Fibroblast of skin of back (primary cell): ENCODE results near the gene DES. TPM values are rescaled to one million over a fixed set of nuclear protein-coding genes. Genes with fewer than 3 reads are reported as not detected.
"Not testable (repeated sequence)": the region's sequence is repeated elsewhere in the genome, so short reads cannot be mapped to it uniquely, and the experiment has no call there.

Source experiments
- DNase-seq: peaks from one replicate; pipeline ENCODE4 v3.0.0-alpha.2; 2013
- polyA plus RNA-seq, 2 experiments: library from polyadenylated mRNA; unstranded; fragments of 120-200 nt; gene quantifications; one replicate each; pipeline ENCODE4 v1.2.1, GENCODE V29; 2013; ENCODE audit not compliant: insufficient read length in 2 of 2

Gene DES
- polyA plus RNA-seq (2013, experiment 1 of 2; ENCODE audit: insufficient read length): 79.2 TPM
- 160 TPM for polyA plus RNA-seq (2013, experiment 2 of 2; ENCODE audit: insufficient read length)

- no peak for DNase-seq
Measured at GRCh38 chr2:219418155-219419011, at the start of gene DES. DES (plus strand) TSS chr2:219418377; CDS start chr2:219418463, 86 bp downstream.

- peak; percentile 77 for DNase-seq
Measured at GRCh38 chr2:219368690-219369191, 49.4 kb upstream of the DES start.

- DNase-seq: peak; percentile 18
Measured at GRCh38 chr2:219369447-219369861, 48.7 kb upstream of the DES start.

- DNase-seq: no peak
Measured at GRCh38 chr2:219378163-219378851, 39.9 kb upstream of the DES start.

- DNase-seq: no peak
Measured at GRCh38 chr2:219380926-219381325, 37.3 kb upstream of the DES start.

GRCh38 chr2:219381448-219381847, 36.7 kb upstream of the DES start:
- no peak for DNase-seq

GRCh38 chr2:219384083-219384713, 34.0 kb upstream of the DES start:
- DNase-seq: no peak

- DNase-seq: no peak
Measured at GRCh38 chr2:219384859-219385258, 33.3 kb upstream of the DES start.

- DNase-seq: no peak
Measured at GRCh38 chr2:219385958-219386520, 32.1 kb upstream of the DES start.

GRCh38 chr2:219386532-219387280, 31.5 kb upstream of the DES start:
- DNase-seq: no peak

GRCh38 chr2:219387306-219388120, 30.7 kb upstream of the DES start, which contains the start of gene DNPEP:
DNPEP (minus strand) TSS chr2:219387912; CDS start chr2:219387794, 118 bp downstream.
- peak; percentile 85 for DNase-seq

- DNase-seq: peak; percentile 94
Measured at GRCh38 chr2:219388121-219388906, 29.9 kb upstream of the DES start.

GRCh38 chr2:219388907-219389156, 29.3 kb upstream of the DES start:
- no peak for DNase-seq

- DNase-seq: no peak
Measured at GRCh38 chr2:219392754-219393153, 25.4 kb upstream of the DES start.

GRCh38 chr2:219395056-219395455, 23.1 kb upstream of the DES start:
- DNase-seq: not testable (repeated sequence)

- DNase-seq: no peak
Measured at GRCh38 chr2:219395609-219396008, 22.6 kb upstream of the DES start.

- no peak for DNase-seq
Measured at GRCh38 chr2:219396863-219397457, 21.2 kb upstream of the DES start.

- no peak for DNase-seq
Measured at GRCh38 chr2:219398721-219399363, 19.3 kb upstream of the DES start.
